Choroid plexus epithelial cell (primary cell): ENCODE measurements around the gene VTA1.
"Not testable (repeated sequence)": the region's sequence is repeated elsewhere in the genome, so short reads cannot be mapped to it uniquely, and the experiment has no call there.

Experiments
- DNase-seq: peaks from one replicate; pipeline ENCODE4 v3.0.0-alpha.2; 2010; ENCODE audit warnings: low read depth
- H3K4me3 ChIP-seq: 2 replicates; pipeline ENCODE4 v1.5.1; 2011; ENCODE audit warnings: low read depth, mild to moderate bottlenecking, control low read depth, low read length, moderate library complexity
- TF ChIP-seq, protein P1 (sequence below): conservative IDR thresholded peaks from 2 replicates; pipeline ENCODE4 v1.5.1; 2011; ENCODE audit warnings: low read depth, mild to moderate bottlenecking, control low read depth, inconsistent platforms, low read length, moderate library complexity

The VTA1 gene

DNA sequence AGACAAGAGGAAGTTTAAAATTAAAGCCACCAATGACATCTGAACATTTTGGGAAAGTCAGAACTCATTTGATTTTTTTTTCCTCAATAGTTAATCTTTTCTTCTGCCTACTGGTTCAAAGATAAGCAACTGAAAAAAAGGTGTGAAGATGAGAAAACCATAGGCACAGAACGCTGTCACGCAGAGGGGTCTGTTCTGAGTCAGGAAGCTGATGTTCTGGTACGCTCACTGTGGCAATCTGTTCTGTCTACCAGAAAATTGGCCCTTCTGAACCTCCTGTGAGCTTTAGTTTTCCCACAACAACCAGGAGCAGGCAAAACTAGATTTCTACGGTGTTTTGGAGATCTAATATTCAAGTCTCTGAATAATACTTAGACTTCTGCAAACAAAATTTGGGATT, 78.1 kb downstream of the VTA1 start:
- TF ChIP-seq, protein P1, sequence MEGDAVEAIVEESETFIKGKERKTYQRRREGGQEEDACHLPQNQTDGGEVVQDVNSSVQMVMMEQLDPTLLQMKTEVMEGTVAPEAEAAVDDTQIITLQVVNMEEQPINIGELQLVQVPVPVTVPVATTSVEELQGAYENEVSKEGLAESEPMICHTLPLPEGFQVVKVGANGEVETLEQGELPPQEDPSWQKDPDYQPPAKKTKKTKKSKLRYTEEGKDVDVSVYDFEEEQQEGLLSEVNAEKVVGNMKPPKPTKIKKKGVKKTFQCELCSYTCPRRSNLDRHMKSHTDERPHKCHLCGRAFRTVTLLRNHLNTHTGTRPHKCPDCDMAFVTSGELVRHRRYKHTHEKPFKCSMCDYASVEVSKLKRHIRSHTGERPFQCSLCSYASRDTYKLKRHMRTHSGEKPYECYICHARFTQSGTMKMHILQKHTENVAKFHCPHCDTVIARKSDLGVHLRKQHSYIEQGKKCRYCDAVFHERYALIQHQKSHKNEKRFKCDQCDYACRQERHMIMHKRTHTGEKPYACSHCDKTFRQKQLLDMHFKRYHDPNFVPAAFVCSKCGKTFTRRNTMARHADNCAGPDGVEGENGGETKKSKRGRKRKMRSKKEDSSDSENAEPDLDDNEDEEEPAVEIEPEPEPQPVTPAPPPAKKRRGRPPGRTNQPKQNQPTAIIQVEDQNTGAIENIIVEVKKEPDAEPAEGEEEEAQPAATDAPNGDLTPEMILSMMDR = no peak
- no peak for DNase-seq

DNA sequence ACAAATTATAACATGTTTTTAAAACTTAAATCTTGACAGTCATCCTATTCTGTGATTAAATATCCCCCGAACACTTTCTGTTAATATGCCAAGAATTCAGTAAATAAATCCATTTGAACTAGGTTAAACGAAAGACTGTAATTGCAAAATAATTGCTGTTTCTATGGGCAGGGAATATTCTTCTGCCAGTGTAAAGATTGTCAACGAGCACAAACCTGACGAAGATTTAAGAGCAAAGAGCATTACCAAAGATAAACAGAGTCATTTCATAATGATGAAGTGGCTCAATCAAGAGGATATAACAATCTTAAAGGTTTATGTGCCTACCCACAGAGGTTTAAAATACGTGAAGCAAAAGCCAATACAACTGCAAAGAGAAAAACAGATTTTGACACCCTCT, 78.5 kb downstream of the VTA1 start:
- TF ChIP-seq, protein P1 = no peak
- no peak for DNase-seq

More for the DNA sequence above, 78.1 kb downstream of the VTA1 start:
- H3K4me3 ChIP-seq = no peak overlapping the region

DNA sequence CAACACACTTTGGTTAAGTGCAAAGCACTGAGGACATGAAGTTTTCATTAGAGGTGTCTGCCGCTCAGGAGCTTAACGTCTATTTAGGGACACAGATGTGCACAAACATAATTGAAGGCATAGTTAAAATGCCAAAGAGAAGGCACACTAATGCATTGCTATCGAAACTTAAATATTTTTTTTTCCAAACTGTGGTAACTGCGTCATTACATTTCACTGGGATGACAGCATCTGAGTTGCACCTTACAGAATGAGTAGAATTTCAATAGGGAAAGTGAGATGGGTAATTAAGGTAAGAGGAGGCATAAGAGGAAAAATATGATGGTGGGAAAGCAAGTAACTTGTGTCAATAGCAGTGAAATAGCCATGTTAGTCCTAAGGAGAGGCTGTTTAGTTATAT, 79.7 kb downstream of the VTA1 start:
- TF ChIP-seq, protein P1 = no peak
- no peak overlapping the region for H3K4me3 ChIP-seq
- DNase-seq = no peak

More for the DNA sequence above, 78.5 kb downstream of the VTA1 start:
- no peak overlapping the region for H3K4me3 ChIP-seq

DNA sequence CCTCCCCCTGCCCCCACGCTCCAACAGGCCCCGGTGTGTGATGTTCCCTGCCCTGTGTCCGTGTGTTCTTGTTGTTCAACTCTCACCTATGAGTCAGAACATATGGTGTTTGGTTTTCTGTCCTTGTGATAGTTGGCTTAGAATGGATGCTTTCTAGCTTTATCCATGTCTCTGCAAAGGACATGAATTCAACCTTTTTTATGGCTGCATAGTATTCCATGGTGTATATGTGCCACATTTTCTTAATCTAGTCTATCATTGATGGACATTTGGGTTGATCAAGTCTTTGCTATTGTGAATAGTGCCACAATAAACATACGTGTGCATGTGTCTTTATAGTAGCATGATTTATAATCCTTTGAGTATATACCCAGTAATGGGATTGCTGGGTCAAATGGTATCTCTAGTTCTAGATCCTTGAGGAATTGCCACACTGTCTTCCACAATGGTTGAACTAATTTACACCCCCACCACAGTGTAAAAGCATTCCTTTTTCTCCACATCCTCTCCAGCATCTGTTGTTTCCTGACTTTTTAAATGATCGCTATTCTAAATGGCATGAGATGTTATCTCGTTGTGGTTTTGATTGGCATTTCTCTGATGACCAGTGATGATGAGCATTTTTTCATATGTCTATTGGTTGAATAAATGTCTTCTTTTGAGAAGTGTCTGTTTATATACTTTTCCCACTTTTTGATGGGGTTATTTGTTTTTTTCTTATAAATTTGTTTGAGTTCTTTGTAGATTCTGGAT, 82.6 kb downstream of the VTA1 start:
- not testable (repeated sequence) for H3K4me3 ChIP-seq, DNase-seq

DNA sequence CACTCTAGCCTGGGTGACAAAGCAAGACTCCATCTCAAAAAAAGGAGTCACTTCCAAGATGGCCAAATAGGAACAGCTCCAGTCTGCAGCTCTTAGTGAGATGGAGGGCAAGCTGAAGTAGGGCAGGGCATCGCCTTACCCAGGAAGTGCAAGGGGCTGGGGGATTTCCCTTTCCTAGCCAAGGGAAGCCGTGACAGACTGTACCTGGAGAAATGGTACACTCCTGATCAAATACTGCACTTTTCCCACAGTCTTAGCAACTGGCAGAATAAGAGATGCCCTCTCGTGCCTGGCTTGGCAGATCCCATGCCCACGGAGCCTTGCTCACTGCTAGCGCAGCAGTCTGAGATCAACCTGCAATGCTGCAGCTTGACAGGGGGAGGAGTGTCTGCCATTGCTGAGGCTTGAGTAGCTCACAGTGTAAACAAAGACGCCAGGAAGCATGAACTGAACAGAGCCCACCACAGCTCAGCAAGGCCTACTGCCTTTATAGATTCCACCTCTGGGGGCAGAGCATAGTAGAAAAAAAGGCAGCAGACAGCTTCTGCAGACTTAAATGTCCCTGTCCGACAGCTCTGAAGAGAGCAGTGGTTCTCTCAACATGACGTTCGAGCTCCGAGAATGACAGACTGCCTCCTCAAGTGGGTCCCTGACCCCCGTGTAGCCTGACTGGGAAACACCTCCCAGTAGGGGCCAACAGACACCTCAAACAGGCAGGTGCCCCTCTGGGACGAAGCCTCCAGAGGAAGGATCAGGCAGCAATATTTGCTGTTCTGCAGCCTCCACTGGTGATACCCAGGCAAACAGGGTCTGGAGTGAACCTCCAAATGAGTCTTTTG, 85.4 kb downstream of the VTA1 start:
- H3K4me3 ChIP-seq = not testable (repeated sequence)
- peak; percentile 57 for DNase-seq
- TF ChIP-seq, protein P1 = peak; percentile 52

DNA sequence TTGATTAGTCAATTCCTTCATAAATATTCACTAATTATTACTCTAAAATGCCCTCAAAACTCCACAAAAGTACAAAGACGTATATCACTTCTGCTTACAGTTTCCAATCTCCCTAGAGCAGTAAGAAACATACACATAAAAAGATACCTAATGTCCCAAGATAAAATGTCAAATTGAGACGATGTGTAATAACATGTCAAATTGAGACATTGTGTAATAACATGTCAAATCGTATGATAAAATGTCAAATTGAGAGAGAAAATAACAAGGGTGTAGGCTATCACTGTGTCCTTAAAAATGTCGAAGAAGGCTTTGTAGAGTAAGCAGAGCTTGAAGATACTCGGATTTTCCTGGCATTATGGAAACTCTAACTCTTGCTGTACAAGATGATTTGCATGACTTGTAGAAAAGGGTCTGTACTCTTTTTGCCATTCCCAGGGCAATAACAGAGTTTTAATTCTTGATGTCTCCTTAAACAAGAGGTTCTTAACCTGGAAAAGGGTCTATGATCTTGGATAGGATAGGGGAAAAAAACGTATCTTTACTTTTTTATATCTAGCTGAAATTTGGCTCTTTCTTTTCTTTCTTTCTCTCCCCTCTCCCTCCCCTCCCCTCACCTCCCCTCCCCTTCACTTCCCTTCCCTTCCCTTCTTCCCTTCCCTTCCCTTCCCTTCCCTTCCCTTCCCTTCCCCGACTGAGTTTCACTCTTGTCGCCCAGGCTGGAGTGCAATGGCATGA, 87.1 kb downstream of the VTA1 start:
- DNase-seq = no peak
- TF ChIP-seq, protein P1 = no peak
- H3K4me3 ChIP-seq = no peak overlapping the region

DNA sequence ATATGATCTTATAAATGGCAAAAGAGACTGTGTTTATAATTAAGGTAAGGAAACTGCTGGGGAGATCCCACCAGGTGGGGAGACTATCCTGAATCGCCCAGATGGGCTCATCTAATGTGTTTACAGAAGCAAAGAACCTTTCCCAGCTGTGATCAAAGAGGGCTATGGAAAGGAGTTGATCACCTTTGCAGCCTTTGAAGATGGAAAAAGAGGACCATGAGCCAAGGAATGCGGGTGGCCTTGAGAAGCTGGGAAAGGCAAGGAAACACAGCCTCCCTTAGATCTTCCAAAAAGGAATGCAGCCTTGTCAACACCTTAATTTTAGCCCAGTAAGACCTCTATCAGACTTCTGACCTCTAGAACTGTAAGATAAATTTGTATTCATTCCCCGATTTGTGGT, 88.2 kb downstream of the VTA1 start:
- DNase-seq = no peak
- H3K4me3 ChIP-seq = no peak overlapping the region
- TF ChIP-seq, protein P1 = no peak
